Smooth muscle cell (in vitro differentiated cells): ENCODE results near the gene RMDN3. TPM values are rescaled to one million over a fixed set of nuclear protein-coding genes. Genes with fewer than 3 reads are reported as not detected.

Source experiments
- DNase-seq: peaks from one replicate; lab custom pipeline; 2025; ENCODE audit not compliant: unreplicated experiment; lab: John Stamatoyannopoulos, UW
- H2AFZ ChIP-seq: fragments of 200-600 bp; sonication (generic); 2 replicates; pipeline ENCODE4 v1.6.0; 2016; ENCODE audit warnings: antibody characterized with exemption, low read depth, mild to moderate bottlenecking
- H3F3A ChIP-seq: fragments of 200-600 bp; sonication (generic); 2 replicates; pipeline ENCODE4 v1.6.0; 2017; ENCODE audit warnings: antibody characterized with exemption, low read depth
- H3K27ac ChIP-seq: fragments of 200-600 bp; sonication (generic); 2 replicates; pipeline ENCODE4 v1.5.1; 2016; ENCODE audit warnings: low read depth, mild to moderate bottlenecking
- H3K27me3 ChIP-seq: fragments of 200-600 bp; sonication (generic); 2 replicates; pipeline ENCODE4 v1.6.1; 2016; ENCODE audit warnings: low read depth, mild to moderate bottlenecking
- H3K36me3 ChIP-seq: fragments of 200-600 bp; sonication (generic); 2 replicates; pipeline ENCODE4 v1.5.1; 2016; ENCODE audit warnings: low read depth
- H3K4me1 ChIP-seq: fragments of 200-600 bp; sonication (generic); 2 replicates; pipeline ENCODE4 v1.5.1; 2016; ENCODE audit warnings: low read depth
- H3K4me2 ChIP-seq: fragments of 200-600 bp; sonication (generic); 2 replicates; pipeline ENCODE4 v1.6.0; 2016; ENCODE audit warnings: mild to moderate bottlenecking
- H3K4me3 ChIP-seq: fragments of 200-600 bp; sonication (generic); 2 replicates; pipeline ENCODE4 v1.5.1; 2016; ENCODE audit warnings: mild to moderate bottlenecking
- H3K79me2 ChIP-seq: fragments of 200-600 bp; sonication (generic); 2 replicates; pipeline ENCODE4 v1.6.0; 2016; ENCODE audit warnings: low read depth, mild to moderate bottlenecking
- H3K9ac ChIP-seq: fragments of 200-600 bp; sonication (generic); 2 replicates; pipeline ENCODE4 v1.6.0; 2016; ENCODE audit warnings: low read depth
- H3K9me3 ChIP-seq: fragments of 200-600 bp; sonication (generic); replicated peaks from 2 replicates; pipeline ENCODE4 v1.5.1; 2016; ENCODE audit warnings: low read depth
- H4K20me1 ChIP-seq: fragments of 200-600 bp; sonication (generic); 2 replicates; pipeline ENCODE4 v1.6.0; 2016; ENCODE audit warnings: low read depth
- WGBS: methylation state at CpG from one replicate; pipeline ENCODE4 v1.1.7; 2016; ENCODE audit warnings: low lambda C conversion rate; 5-methylcytosine and 5-hydroxymethylcytosine counted together
- polyA plus RNA-seq: library from polyadenylated mRNA; unstranded; fragments of >200 nt; fragmentation: Nextera tagmentation; extraction: Ambion mirVana; gene quantifications from 2 replicates; pipeline ENCODE4 v1.2.1, GENCODE V29; 2016
- total RNA-seq: library from RNA; depleted of rRNA; stranded (reverse); fragments of >200 nt; gene quantifications from 2 replicates; pipeline ENCODE4 v1.2.3, GENCODE V29; 2014
- TF ChIP-seq, protein P1 (sequence below): fragments of 200-600 bp; sonication (generic); IDR thresholded peaks from 2 replicates; pipeline ENCODE4 v1.5.1; 2017; ENCODE audit warnings: borderline replicate concordance, mild to moderate bottlenecking, antibody characterized with exemption; ENCODE audit not compliant: insufficient read depth, poor library complexity, severe bottlenecking

RMDN3 gene
- total and polyA plus RNA-seq, 2 experiments from 2014 or later, result 11.0 to 20.0 TPM

DNA sequence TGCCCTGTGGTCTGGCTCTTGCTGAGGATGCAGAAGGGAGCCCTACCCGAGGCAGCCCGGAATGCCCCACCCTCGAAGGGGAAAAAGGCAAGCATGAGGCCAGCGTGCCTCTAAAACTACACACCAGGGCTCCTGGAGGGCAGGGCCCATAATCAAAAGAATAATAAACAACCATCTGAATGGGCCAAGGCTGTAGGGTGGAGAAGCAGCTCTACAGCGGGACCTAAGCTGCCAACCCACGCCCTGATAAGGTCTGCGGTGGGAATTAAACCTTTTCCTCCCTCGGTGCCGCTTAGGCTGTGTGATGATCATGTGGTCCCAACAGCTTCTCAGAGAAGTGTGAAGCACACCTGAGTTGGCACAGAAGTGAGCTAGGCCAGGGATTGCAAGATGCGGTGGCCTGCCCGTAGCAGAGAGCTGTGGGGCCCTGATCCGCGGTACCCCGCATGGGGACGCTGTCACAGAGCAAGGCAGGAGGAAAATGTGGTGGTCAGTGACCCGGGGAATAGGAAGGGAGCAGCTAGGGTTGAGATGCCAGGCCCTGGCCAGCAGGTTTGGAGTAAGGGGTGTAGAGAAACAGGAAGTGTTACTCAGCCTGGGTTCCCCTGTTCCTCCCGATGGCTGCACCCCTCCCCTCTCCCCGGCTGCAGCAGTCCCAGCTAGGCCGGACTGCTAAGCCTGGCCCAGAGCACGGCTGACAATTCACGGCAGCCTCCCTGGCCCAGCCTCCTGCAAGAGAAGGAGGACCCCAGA lies 13.6 kb upstream of the RMDN3 start:
- Histone ChIP-seq H3K9ac (no peak overlapping the region), H3K9me3 (no peaks in the 10 kb centered on the region), H3K27ac (no peak overlapping the region), H4K20me1 (no peaks in the 10 kb centered on the region), H3K4me3 (no peak overlapping the region), H3K4me1 (peaks cover 9% of the 10 kb centered on the region), H3K79me2 (no peaks in the 10 kb centered on the region), H3K36me3 (no peaks in the 10 kb centered on the region), H3K4me2 (no peak overlapping the region), H3F3A (peaks cover 7% of the 10 kb centered on the region), H2AFZ (no peak overlapping the region), H3K27me3 (no peaks in the 10 kb centered on the region)
- no peak for DNase-seq
- 90% methylated on average over 19 of the region's 21 CpGs for WGBS
- TF ChIP-seq, protein P1, sequence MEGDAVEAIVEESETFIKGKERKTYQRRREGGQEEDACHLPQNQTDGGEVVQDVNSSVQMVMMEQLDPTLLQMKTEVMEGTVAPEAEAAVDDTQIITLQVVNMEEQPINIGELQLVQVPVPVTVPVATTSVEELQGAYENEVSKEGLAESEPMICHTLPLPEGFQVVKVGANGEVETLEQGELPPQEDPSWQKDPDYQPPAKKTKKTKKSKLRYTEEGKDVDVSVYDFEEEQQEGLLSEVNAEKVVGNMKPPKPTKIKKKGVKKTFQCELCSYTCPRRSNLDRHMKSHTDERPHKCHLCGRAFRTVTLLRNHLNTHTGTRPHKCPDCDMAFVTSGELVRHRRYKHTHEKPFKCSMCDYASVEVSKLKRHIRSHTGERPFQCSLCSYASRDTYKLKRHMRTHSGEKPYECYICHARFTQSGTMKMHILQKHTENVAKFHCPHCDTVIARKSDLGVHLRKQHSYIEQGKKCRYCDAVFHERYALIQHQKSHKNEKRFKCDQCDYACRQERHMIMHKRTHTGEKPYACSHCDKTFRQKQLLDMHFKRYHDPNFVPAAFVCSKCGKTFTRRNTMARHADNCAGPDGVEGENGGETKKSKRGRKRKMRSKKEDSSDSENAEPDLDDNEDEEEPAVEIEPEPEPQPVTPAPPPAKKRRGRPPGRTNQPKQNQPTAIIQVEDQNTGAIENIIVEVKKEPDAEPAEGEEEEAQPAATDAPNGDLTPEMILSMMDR, result no peak

DNA sequence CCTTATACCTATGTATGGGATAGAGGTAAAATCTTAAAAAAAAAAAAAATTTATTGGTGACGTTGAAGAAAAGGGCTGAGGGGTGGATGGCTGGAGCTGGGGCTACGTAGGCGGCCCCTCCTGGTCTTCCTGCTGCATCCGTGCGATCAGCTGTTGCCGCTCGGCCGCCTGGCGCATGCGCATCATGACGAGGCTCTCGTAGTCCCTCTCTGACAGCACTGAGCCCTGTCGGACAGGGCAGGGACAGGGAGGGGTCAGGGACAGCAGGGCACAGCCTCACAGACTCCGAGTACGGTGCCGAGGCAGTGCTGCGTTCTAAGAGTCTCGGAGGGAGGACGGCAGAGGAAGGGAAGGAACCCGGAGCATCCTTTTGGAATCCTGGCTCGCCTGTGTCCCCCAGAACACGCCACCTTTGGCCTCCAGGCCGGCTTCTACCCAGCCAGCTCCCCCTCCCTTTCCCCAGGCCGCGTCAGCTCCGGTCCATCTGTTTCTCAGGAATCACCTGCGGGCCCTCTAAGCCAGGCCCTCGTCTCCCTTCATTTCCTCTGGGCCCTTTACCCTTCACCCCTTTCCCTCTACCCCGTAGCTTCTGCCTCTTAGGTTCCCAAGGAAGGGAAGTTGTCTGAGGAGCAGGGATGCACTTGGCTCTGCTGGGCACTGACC lies 12.9 kb upstream of the RMDN3 start:
- Histone ChIP-seq H2AFZ (no peak overlapping the region), H3K27ac (no peak overlapping the region), H4K20me1 (no peaks in the 10 kb centered on the region), H3K79me2 (no peaks in the 10 kb centered on the region), H3K4me3 (no peak overlapping the region), H3K4me1 (peaks cover 9% of the 10 kb centered on the region), H3K36me3 (no peaks in the 10 kb centered on the region), H3K4me2 (no peak overlapping the region), H3K9ac (no peak overlapping the region), H3K9me3 (no peaks in the 10 kb centered on the region), H3K27me3 (no peaks in the 10 kb centered on the region), H3F3A (peaks cover 7% of the 10 kb centered on the region)
- TF ChIP-seq, protein P1, result no peak
- DNase-seq, result no peak
- 94% methylated on average over 28 of the region's 29 CpGs for WGBS

DNA sequence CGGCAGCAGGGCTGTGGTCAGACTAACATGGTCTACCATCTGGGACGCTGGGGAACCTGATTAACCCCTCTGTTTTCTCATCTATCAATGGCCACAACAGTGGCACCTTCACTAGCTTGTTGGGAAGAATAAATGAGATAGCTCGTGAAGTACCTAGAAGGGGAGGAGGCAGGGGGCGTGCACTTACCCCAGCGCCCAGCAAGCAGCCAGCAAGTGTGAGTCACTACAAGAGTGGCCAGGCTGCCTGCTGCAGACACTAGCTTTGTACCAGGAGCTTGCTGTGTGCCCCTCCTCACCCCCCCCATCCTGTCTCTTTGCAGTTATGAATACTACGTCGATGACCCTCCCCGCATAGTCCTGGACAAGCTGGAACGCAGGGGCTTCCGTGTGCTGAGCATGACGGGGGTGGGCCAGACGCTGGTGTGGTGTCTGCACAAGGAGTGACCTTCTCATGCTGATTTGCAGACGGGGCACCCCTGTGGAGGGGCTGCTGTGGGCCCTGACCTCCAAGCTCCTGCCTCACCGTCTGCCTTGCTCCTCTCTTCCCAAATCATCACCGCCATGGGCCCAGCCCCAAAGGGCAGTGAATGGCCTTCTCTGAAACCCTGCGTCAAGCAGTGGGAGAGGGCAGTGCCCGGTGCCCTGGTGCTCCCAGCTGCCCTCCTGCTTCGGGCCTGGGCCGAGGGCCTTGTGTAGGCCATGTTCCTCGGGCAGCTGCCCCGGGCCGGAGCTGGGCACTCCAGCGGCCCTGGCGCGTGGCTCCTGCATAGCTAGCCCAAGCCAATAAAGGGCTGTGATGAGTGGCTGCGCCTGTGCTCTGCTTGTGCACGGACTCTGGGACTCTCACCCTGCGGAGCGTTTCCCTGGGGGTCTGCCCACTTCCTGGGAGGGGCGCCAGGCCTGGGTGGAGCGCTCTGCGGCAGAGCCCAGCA lies 12.1 kb upstream of the RMDN3 start:
- no peak for DNase-seq
- H3K9ac ChIP-seq, result no peak overlapping the region
- no peak overlapping the region for H3K4me2 ChIP-seq
- H3K4me3 ChIP-seq, result no peak overlapping the region
- TF ChIP-seq, protein P1, result no peak
- H3K27ac ChIP-seq, result no peak overlapping the region
- peaks cover 7% of the 10 kb centered on the region for H3F3A ChIP-seq
- no peaks in the 10 kb centered on the region for H3K36me3 ChIP-seq
- H2AFZ ChIP-seq, result no peak overlapping the region
- H3K79me2 ChIP-seq, result no peaks in the 10 kb centered on the region
- 85% methylated on average over 32 of the region's 32 CpGs for WGBS
- peaks cover 9% of the 10 kb centered on the region for H3K4me1 ChIP-seq
- no peaks in the 10 kb centered on the region for H3K27me3 ChIP-seq
- no peaks in the 10 kb centered on the region for H4K20me1 ChIP-seq
- no peaks in the 10 kb centered on the region for H3K9me3 ChIP-seq
